CD1c-positive myeloid dendritic cell (primary cell): ENCODE results near the gene RALGPS2.

Source experiments
- DNase-seq: peaks from one replicate; pipeline ENCODE4 v3.0.0-alpha.2; 2016; ENCODE audit errors: extremely low spot score

Gene RALGPS2

GRCh38 chr1:178724728-178725465, at the start of gene RALGPS2:
Gene RALGPS2, plus strand, starts transcription at chr1:178725244. Its CDS starts 51,521 bp downstream, at chr1:178776765.
- DNase-seq: peak; percentile 79

GRCh38 chr1:178679237-178679636, 45.8 kb upstream of the RALGPS2 start:
- no peak for DNase-seq

- no peak for DNase-seq
Observed at GRCh38 chr1:178682429-178682828, 42.6 kb upstream of the RALGPS2 start.

DNA sequence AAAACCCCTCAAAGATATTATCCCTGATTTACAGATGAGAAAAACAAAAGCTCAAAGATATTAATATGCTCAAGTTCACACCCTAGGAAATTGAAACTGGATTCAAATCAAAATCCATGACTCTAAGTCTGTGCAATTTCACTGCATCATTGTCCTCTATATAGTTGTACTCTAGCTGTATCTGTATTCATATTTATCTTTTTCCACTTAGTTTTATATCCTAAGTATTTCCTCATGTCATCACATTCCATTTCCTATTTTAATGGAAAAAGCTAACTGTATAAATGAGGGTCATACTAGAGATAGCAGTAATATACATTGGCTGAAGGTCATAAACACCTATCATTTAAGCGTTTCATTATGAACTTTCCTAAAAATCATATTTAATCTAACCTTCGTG, 42.2 kb upstream of the RALGPS2 start:
- no peak for DNase-seq

- DNase-seq: no peak
Observed at GRCh38 chr1:178683291-178683690, 41.8 kb upstream of the RALGPS2 start.

DNA sequence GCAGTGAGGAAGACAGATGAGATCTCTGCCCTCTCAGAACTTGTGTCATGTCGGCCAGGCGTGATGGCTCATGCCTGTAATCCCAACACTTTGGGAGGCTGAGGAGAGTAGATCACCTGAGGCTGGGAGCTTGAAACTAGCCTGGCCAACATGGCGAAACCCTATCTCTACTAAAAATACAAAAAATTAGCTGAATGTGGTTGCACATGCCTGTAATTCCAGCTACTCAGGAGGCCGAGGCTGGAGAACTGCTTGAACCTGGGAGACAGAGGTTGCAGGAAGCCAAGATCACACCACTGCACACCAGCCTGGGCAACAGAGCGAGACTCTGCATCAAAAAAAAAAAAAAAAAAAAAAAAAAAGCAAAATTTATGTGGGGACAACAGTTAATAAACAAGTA, 40.9 kb upstream of the RALGPS2 start:
- DNase-seq: no peak

DNA sequence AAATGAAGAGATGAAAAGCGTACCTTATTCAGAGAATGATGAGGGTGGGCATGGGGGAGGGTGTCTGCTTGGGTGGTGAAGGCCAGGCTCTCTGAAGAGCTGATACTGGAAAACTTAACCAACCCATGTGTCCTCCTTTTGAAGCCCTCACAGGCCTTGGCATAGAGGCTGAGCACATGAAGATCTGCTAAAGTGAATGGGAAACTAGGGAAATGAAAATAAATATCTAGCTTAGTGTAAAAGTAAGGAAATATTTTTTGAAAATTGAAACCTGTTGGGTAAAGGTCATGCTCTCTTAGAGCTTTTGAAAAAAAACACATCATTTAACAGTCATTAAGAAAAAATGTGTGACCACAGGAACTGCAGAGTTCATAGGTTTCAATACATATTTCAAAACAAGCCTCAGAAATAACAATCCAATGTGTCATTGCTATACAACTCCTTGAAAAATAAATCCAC, 40.5 kb upstream of the RALGPS2 start:
- DNase-seq: no peak

DNA sequence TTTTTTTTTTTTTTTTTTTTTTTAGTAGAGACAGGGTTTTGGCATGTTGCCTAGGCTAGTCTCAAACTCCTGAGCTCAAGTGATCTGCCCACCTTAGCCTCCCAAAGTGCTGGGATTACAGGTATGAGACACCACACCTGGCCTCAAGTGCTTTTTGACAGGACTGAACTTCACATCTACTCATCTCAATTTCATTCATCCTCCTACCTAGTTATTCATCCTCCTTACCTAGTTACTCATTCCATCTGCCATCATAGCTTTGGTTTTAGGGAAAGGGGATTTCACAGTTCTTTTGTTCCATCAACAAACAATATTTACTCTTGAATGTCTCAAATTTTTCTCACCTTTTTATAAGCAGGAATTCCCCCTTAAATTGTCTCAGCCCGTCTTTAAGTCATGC, 38.6 kb upstream of the RALGPS2 start:
- no peak for DNase-seq

DNA sequence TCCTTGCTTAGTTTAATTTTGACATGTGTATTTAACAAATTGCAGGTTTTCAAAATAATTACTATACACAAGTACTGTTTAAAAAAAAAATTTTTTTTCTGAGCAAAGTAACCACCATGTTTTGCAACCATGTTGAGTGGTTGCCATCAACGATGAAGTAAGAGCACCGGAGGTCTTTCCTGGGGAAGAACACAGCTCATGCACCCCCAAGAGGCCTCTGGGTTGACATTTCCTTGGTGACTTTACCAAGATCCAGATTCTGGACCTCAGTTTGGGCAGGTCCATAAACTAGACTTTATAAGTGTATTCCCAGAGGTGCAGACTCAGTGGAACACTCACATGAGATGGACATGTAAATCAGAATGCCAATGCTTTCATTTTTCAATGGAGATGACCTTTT, 36.8 kb upstream of the RALGPS2 start:
- no peak for DNase-seq

GRCh38 chr1:178689769-178690168, 35.3 kb upstream of the RALGPS2 start:
- no peak for DNase-seq

- DNase-seq: no peak
Observed at GRCh38 chr1:178690496-178690895, 34.5 kb upstream of the RALGPS2 start.

DNA sequence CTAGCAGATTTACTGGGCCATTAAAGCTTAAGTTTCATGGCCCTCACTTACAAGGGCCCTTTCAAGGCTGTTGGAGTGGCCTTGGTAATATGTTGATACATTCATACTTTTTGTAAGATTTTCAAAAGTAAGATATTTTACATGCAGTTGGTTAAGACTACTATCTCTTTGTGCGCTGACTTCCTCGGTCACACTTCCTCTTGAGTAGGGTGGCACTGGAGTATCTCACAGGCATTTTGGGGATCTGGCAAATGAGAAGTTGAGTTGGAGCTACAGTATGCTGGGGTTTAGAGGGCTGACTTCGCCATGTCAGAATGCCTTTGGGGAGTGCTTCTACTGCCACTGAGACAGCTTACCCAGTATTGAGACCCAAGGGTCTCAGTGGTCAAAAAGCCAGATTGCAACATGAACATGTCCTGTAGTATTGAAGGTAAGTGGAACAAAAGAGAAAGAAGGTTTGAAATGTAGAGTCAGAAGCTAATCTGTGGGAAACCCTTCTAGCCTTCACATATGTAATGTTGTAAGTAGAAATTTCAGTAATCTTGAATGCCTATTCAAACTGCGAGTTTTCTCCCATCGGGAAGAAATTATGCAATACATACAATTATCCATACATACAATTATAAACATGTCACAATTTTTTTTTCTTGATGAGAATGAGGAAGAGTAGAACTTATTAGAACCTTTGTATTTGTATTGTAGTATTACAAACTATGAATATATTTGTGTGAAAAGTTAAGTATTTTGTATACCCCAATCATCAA, 32.3 kb upstream of the RALGPS2 start:
- DNase-seq: peak; percentile 18

GRCh38 chr1:178693366-178693765, 31.7 kb upstream of the RALGPS2 start:
- no peak for DNase-seq

DNA sequence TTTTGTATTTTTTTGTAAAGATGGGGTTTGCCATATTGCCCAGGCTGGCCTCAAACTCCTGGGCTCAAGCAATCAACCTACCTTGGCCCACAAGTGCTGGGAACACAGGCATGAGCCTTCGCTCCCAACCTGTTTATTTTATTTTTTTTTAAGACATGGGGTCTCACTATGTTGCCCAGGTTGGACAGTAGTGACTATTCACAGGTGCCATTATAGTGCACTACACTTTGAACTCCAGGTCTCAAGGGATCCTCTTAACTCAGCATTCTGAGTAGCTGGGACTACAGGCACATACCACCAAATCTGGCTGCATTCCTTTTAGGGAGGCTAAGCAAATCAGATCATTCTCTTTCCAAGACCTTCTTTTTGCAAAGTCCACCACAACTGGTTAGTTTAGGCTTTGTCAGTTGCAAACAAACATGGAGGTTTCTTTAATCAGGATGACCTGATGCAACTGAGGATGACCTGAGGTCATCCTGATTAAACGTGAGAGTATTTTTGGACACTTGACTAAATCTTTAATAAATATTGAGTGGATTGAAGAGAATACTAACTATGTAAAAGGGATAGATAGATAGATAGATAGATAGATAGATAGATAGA, 30.0 kb upstream of the RALGPS2 start:
- DNase-seq: no peak

DNA sequence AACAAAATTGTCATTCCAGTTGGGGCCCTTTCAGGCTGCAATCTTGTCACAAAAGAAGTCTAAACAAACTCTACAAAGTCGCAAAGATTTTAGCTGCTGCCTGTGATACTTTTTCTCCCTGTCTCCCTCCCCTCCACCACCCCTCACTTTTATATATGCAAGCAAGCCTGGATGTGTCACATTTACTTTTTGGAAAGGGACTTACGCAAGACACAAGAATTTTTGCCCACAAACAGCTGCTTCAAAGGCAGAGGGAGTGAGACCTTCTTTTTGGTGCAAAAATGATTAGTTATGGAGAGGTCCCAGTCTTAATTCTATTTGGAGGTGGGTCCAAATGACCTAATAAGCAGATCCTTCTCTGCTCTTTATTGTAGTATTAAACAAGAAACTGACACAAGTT, 22.9 kb upstream of the RALGPS2 start:
- no peak for DNase-seq

DNA sequence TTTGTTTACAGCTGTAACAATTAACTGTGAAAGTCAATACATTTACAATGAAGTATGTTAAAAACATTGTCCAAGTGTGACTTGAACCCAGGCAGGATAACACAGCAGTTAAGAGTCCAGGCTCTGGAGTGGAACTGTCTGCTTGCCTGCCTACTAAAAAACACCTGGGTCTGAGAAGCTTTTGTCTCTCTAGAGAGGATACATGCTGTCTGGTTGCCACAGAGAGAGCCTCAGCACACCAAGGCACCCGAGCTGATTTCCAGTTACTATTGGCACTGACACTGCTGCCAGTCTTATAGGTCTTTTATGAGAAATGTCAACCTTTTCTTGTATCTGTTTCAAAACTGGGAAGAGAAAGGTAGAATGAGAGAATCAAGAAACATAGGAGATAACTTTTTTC, 20.2 kb upstream of the RALGPS2 start:
- DNase-seq: no peak

GRCh38 chr1:178706432-178706831, 18.6 kb upstream of the RALGPS2 start:
- no peak for DNase-seq

- DNase-seq: no peak
Observed at GRCh38 chr1:178713259-178713658, 11.8 kb upstream of the RALGPS2 start.

GRCh38 chr1:178714453-178714852, 10.6 kb upstream of the RALGPS2 start:
- DNase-seq: no peak

DNA sequence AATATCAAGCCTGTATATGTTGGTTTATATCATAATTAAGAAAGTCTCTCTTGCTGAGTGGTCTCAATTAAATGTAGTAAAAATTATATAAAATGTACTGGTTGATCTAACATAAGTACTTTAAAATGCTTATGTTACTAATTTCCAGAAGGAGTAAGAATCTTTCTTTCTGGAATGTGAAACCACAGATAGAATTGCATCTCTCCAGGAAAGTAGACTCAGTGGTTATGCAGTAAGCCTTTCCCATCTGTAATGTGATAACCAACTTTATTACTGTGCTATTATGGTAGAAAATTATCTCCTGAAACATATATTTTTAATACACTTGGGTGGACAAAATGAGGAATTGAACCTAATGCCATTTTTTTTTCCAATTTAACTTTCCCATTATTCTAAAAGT, 8.9 kb upstream of the RALGPS2 start:
- DNase-seq: no peak

- DNase-seq: no peak
Observed at GRCh38 chr1:178718520-178718919, 6.5 kb upstream of the RALGPS2 start.

DNA sequence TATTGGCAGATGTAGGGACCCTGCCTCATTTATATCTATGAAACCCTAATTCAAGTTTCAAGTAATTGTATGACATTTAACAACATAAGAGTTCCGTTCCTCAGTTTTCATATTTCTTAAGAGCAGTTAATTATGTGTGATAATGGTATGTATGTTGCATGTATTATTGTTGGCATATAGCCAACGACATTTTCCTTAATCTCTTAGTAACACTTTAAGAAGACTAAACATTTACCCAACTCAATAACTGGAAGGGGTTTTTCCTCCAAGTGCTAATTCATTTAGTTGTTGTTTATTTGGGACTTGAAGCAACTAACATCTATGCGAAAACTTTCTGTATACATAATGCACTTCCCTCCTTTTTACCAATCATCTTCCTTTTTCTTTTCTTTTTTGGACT, 1.5 kb upstream of the RALGPS2 start:
- no peak for DNase-seq

- DNase-seq: no peak
Observed at GRCh38 chr1:178724376-178724727, 692 bp upstream of the RALGPS2 start.
